NB4 (cell line): ENCODE data around the gene HHIPL1.

ENCODE experiments used
- POLR2A ChIP-seq: IDR thresholded peaks from 2 replicates; pipeline ENCODE4 v1.6.1; 2011; ENCODE audit warnings: mild to moderate bottlenecking; ENCODE audit not compliant: insufficient read length; ENCODE audit errors: extremely low read depth
- TF ChIP-seq, protein P1 (sequence below): IDR thresholded peaks from one replicate; pipeline ENCODE4 v1.5.1; 2012; ENCODE audit warnings: low read depth, low read length

DNA sequence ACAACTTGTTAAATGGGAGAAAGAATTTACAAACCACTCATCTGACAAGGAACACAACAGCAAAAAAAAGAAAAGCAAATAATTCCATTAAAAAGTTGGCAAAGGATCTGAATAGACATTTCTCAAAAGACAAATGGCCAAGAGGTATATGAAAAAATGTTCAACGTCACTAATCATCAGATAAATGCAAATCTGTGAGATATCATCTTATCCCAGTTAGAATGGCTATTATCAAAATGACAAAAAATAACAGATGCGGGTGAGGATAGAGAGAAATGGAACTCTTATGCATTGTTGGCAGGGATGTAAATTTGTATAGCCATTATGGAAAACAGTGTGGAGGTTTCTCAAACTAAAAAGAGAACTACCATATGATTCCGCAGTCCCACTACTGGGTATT, 69.0 kb downstream of the HHIPL1 start:
- TF ChIP-seq, protein P1, sequence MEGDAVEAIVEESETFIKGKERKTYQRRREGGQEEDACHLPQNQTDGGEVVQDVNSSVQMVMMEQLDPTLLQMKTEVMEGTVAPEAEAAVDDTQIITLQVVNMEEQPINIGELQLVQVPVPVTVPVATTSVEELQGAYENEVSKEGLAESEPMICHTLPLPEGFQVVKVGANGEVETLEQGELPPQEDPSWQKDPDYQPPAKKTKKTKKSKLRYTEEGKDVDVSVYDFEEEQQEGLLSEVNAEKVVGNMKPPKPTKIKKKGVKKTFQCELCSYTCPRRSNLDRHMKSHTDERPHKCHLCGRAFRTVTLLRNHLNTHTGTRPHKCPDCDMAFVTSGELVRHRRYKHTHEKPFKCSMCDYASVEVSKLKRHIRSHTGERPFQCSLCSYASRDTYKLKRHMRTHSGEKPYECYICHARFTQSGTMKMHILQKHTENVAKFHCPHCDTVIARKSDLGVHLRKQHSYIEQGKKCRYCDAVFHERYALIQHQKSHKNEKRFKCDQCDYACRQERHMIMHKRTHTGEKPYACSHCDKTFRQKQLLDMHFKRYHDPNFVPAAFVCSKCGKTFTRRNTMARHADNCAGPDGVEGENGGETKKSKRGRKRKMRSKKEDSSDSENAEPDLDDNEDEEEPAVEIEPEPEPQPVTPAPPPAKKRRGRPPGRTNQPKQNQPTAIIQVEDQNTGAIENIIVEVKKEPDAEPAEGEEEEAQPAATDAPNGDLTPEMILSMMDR, result no peak
- TF ChIP-seq POLR2A, result no peak
